Right ventricle myocardium inferior (tissue), 1 donor: Measurements from ENCODE around the gene FOCAD. TPM values are rescaled to one million over a fixed set of nuclear protein-coding genes. Genes with fewer than 3 reads are reported as not detected.
"Not testable (repeated sequence)": the region's sequence is repeated elsewhere in the genome, so short reads cannot be mapped to it uniquely, and the experiment has no call there.

Experiments
- ATAC-seq: fragments of 200-7000 bp; cut with Tn5 transposase; one replicate; pipeline ENCODE4 v1.9.1; 2020; ENCODE audit warnings: mild to moderate bottlenecking, moderate library complexity
- DNase-seq: peaks from one replicate; pipeline ENCODE4 v3.0.0; 2021; ENCODE audit errors: missing footprints
- intact Hi-C: fragments of 100-400 bp; cut with DNase I; formaldehyde crosslinking; loops from one replicate; pipeline ENCODE4 v1.11.0; 2022
- long read RNA-seq: library from polyadenylated mRNA; unstranded; transcript quantifications from one replicate; pipeline ENCODE4 v2.0.0, GENCODE V29; 2021
- total RNA-seq: library from RNA; stranded (reverse); fragmentation: NEBNext Ultra II Directional; extraction: Animal tissue kit (Norgen Biotek cat#: 25700); gene quantifications from one replicate; pipeline ENCODE4 v1.2.1, GENCODE V29; 2021
- donor health status: DM: no; HTN: yes; CAD: no; lungs with severe emphysema.

Gene FOCAD, protein sequence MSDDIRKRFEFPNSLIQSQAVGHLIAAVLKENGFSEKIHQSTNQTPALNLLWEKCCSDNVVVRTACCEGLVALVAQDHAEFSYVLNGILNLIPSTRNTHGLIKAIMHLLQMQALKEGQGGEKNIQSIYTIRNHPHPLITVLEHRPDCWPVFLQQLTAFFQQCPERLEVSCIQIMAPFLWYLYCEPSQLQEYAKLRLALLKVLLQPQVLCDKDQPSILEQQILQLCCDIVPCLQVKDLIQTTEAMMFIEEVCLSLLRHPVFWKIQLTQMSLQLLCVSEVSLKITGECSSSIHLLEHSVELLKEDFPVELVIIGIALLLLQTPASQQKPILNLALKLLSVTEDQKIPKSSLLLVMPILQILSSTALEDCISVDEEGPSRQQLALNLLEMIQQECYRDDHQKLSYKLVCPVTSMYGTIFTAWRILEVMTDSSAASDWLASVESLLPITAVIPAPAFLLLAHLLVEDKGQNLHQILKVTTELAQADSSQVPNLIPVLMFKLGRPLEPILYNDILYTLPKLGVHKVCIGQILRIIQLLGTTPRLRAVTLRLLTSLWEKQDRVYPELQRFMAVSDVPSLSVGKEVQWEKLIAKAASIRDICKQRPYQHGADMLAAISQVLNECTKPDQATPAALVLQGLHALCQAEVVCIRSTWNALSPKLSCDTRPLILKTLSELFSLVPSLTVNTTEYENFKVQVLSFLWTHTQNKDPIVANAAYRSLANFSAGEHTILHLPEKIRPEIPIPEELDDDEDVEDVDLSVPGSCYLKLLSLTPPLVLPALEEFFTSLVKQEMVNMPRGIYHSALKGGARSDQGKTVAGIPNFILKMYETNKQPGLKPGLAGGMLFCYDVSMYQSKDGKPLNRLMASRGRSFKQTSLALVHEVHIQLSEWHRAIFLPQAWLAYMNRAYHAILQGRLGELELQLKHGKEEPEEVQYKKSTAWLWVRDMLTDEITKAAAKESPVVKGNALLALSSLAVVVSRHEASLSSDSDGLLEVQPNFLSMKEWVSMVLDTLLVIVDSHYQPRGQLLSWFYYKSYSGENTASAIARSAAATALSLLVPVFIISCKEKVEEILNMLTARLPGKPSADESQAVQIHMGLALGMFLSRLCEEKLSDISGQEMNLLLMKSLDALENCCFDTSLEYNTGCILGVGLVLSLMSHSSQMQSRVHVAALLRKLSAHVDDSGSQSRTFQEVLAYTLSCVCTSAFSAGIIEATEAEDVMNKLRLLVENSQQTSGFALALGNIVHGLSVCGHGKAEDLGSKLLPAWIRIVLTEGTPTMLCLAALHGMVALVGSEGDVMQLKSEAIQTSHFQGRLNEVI (N-terminal part only)
- total RNA-seq: 29.8 TPM
- long read RNA-seq, full-length matches to known transcripts: 2 of 32 reads
- long read RNA-seq, partial matches to known transcripts: 21 of 32 reads
- long read RNA-seq, other reads (novel, unspliced or antisense): 9 of 32 reads

DNA sequence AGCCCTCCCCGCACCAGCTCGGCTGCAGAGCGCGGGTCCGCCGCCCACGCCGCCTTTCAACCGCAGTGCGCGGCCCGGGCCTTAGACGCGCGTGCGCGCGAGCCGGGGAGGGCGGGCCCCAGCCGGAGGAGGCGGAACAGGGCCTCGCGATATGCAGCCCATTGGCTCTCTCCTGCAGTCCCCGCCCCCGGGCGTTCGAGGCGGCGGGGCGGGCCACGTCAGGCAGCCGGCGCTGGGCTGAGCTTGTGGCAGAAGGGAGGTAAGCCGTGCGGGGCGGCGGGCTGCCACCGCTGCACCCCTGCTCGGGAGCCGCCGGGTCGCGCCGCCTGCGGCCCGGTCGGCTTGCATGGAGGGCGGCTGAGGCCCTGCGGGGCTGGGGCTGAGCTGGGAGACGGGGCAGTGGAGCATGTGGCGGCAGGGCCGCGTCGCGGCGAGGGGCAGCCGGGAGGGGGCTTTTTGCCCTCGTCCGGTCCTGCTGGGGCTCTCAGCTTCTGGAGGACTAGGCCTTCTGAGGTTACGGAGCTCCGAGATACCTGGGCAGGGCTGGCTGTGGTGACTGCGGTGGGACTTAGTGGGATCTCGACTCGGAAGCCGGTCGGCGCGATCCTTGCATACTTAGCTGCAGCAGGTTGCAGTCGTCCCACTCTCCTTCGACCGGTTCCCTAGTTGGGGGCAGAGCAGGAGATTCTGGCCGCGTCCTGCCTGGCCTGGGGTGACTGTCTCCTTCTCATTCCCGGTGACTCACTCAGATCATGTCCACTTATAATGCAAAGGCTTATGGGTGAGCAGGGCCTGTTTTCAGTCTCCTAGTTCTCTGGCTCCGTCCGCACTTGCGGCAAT is at the start of gene FOCAD:
Gene FOCAD (plus strand): TSS at position 225 of the 840 bp plus-strand sequence. CDS start 31,095 bp downstream, outside the sequence.
- DNase-seq: peak; percentile 98
- intact Hi-C loops: no loop called here
- ATAC-seq: peak; percentile 99

DNA sequence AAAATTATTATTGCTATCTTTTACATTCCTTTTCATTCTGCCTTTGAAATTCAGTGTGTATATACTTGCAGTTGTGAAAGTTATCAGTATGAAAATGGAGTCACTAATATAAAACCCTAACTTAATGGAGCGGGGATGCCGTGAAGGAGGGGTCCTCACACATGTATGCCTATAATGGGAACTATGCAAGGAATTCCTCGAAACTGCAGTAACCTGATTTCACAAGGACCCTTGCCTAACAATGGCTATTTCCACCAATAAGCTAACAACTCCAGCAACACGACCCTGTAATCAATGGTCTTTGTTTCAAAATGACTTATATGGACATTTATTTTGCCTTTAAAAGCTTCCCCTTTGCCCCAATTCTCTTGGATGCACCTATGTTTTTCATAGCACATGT is 49.2 kb upstream of the FOCAD start:
- intact Hi-C loops: no loop called here
- no peak for ATAC-seq
- no peak for DNase-seq

DNA sequence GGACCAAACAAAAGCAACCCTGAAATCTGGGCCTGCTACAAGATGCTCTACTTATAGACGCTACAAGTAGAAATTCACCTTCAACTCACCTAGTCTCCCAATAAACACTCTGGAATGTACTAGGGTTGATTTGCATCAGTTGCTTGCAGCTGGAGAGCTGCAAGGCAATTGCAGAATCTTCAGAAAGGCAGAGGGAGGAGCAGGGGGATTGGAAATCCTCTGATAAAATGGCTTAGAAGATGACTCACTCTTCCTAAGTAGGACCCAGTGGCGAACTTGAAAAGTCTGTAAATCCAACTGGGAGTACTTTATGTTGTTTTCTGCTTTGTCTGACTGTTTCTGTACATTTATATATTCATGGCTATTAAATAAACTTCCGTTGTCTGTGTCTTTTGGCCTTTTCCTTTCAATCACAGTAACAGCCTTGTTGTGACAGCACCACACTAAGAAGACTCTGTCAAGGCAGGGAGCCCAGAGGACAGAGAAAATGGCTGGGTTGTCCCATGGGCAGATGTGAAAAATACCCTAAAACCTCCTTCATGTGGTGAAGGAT is 47.1 kb upstream of the FOCAD start:
- intact Hi-C loops: no loop called here
- DNase-seq: no peak
- no peak for ATAC-seq

DNA sequence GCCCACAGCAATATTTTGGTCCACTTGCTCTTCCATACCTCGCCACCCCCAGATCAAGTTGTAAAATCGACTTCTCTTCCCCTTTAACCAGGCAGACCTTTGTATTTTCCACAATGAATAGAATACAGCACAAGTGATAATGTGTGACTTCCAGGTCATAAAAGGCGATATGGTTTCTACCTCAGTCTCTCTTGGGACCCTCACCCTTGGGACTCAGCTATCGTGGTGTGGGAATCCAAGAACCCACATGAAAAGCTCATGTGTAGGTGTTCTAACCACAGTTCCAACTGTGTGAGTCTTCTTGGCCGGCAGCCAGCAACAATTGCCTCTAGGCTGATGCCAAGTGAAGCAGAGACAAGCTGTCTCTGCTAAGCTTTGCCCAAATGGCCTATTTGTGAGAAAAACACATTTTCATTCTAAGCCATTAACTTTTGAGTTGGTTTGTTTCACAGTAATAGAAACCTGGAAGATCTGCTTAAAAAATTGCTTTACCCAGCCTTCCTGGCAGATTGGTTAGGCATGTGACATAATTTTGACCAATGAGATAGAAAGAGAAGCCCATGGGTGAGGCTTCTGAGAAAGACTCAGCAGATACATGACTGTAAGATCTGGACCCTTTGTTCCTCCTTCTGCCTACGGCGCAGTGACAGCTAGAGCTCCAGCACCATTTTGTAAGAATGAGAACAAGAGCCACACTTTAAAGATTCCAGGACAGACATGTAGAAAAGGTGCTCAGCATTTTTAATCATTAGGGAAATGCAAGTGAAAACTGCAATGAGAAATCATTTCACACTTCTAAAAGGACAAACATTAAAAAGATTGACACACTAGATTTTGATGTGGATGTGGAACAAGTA is 43.5 kb upstream of the FOCAD start:
- intact Hi-C loops: no loop called here
- ATAC-seq (no peak), DNase-seq (peak; percentile 75)

DNA sequence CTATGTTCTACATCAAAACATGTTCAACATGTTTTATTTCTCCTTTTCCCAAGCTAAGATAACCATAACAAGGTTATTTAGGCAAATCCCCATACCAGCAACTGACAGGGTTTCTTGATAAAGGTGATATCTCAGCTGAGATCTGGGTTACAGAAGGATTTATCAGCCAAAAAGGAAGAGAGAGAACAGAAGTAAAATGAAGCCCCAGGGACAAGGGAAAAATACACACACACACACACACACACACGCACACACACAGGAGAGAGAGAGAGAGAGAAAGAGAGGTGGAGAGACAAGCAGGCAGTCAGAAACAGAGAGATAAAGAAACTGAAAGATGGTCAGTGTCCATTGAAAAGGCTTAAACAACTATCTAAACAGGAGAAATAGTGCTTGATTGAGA is 42.0 kb upstream of the FOCAD start:
- no peak for ATAC-seq
- intact Hi-C loops: no loop called here
- DNase-seq: no peak

DNA sequence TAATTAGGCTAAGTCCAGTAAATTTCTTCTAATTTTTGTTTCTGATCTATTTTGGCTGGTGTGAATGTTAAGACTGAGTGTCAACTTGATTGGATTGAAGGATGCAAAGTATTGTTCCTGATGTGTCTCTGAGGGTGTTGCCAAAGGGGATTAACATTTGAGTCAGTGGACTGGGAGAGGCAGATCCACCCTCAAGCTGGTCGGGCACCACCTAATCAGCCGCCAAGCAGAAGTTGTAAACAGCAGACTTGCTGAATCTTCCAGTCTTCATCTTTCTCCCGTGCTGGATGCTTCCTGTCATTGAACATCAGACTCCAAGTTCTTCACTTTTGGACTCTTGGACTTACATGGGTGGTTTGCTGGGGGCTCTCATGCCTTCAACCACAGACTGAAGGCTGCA is 40.4 kb upstream of the FOCAD start:
- intact Hi-C loops: no loop called here
- DNase-seq: no peak
- no peak for ATAC-seq

DNA sequence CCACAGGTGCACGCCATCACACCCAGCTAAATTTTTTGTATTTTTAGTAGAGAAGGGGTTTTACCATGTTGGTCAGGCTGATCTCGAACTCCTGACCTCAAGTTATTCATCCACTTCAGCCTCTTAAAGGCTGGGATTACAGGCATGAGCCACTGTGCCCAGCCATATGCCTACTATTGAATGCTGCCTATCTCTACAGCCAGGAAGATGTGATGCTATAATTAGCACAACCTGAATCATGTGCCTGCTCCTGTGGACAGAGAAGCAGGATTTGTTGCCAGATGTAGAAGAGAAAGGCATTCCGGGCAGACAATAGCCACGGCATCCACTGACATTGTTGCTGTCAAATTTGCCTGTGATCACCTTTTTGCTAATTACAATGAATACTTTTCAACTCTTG is 37.4 kb upstream of the FOCAD start:
- intact Hi-C loops: no loop called here
- DNase-seq (no peak), ATAC-seq (peak; percentile 94)

DNA sequence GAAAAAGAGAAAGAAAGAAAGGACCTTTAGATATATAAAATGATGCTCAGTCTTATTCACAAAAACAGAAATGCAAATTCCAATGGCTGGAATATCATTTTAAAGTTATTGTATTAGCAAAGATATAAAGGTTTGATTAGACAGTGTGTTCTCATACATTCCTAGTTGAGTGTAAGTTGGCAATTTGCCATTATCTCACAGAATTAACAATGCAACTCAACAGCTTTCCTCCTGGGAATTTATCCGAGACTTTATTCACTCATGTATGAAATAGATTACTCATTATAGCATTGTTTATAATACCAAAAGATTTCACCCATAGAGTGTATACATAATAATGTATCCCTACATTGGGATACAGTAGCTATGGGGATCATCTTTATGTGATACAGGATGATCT is 34.7 kb upstream of the FOCAD start:
- no peak for ATAC-seq
- intact Hi-C loops: no loop called here
- no peak for DNase-seq

DNA sequence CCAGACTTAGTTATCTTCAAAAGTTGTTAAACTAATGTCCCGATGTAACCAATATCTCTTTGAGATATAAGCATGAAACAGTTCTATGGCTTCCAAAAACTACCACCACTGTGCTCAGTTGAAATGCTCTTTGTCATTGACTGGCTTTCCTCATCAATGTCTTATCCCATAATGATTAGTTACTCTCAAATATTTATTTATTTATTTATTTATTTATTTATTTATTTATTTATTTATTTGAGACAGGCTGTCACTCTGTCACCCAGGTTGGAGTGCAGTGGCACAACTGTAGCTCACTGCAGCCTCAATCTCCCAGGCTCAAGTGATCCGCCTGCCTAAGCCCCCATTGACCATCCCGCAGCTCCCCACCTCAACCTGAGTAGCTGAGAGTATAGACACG is 33.7 kb upstream of the FOCAD start:
- ATAC-seq (no peak), DNase-seq (no peak)
- intact Hi-C loops: no loop called here

DNA sequence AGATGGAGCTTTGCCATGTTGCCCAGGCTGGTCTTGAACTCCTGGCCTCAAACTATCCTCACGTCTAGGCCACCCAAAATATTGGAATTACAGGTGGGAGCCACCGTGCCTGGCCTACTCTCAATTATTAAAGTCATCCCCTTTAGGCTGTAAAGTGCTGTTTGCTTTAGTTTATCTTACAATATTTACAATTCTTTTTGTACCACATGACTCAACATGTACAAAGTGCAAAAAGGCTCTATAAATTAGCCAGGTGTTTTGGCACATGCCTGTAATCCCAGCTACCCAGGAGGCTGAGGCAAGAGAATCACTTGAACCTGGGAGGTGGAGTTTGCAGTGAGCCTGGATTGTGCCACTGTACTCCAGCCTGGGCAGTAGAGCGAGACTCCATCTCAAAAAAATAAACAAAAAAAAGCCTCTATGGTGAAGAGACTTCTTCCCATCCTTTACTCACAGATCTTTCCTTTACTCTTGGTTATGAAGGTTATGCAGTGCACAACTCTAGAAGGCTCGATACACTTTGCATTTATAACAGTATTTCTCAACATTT is 33.2 kb upstream of the FOCAD start:
- intact Hi-C loops: no loop called here
- DNase-seq: no peak
- no peak for ATAC-seq

DNA sequence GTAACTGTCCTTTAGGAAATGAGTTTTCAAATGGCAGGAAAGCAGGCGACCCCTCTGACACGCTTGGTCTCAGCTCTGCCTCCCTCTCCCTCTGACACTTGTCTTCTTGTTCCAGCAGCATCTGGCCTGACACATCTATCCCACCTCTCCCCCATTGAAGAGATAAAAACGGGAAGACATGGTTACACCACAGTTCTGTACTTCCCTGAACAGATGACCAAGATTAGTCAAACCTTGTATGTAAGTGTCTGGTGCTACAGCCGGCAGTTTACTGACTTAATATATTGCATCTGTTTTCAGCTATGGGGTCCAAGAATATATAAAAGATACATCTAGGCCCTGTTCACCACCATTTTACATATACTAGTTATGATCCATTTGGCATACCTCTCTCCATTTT is 32.1 kb upstream of the FOCAD start:
- no peak for ATAC-seq
- DNase-seq: no peak
- intact Hi-C loops: no loop called here

DNA sequence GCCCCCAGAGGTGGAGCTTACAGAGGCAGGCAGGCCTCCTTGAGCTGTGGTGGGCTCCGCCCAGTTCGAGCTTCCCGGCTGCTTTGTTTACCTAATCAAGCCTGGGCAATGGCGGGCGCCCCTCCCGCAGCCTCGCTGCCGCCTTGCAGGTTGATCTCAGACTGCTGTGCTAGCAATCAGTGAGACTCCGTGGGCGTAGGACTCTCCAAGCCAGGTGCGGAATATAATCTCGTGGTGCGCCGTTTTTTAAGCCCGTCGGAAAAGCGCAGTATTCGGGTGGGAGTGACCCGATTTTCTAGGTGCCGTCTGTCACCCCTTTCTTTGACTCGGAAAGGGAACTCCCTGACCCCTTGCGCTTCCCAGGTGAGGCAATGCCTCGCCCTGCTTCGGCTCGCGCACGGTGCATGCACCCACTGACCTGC is 25.8 kb upstream of the FOCAD start:
- peak; percentile 68 for DNase-seq
- ATAC-seq, intact Hi-C loops: not testable (repeated sequence)

DNA sequence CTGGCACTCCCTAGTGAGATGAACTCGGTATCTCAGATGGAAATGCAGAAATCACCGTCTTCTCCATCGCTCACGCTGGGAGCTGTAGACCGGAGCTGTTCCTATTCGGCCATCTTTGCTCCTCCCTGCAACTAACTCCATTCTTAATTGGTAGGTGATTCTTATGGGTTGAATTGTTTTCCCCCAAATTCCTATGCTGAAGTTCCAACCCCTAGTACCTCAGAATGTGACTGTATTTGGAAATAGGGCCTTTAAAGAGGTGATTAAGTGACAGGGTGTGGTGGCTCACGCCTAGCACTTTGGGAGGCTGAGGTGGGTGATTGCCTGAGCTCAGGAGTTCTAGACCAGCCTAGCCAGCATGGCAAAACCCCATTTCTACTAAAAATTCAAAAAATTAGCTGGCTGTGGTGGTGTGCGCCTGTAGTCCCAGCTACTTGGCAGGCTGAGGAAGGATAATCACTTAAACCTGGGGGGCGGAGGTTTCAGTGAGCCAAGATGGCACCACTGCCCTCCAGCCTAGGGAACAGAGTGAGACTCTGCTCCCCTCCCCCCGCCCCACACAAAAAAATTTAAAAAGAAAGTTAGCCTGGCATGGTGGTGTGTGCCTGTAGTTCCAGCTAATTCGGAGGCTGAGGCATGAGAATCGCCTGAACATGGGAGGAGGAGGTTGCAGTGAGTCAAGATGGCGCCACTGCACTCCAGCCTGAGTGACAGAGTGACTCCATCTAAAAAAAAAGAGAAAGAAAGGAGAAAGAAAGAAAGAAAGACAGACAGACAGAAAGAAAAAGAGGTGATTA is 25.2 kb upstream of the FOCAD start:
- DNase-seq: peak; percentile 39
- intact Hi-C loops: no loop called here
- ATAC-seq: no peak

DNA sequence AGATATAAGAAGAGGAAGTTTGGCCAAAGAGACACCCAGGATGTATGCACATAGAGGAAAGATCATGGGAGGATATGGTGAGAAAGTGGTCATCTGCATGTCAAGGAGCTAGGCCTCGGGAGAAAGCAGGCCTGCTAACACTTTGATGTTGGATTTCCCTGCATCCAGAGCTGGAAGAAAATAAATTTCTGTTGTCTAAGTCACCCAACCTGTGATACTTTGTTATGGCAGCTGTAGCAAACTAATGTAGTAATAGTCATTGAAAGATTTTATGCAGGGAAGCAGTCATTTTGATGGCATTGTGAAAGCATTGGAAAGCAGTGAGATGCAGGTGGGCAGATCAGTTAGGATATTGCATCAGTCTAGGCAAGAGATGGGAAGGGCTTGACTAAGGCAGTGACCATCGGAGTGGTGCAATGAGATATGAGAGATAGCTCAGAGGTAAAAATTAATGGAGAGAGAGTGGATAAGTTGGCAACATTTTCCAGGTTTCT is 24.5 kb upstream of the FOCAD start:
- DNase-seq: no peak
- ATAC-seq: no peak
- intact Hi-C loops: no loop called here

DNA sequence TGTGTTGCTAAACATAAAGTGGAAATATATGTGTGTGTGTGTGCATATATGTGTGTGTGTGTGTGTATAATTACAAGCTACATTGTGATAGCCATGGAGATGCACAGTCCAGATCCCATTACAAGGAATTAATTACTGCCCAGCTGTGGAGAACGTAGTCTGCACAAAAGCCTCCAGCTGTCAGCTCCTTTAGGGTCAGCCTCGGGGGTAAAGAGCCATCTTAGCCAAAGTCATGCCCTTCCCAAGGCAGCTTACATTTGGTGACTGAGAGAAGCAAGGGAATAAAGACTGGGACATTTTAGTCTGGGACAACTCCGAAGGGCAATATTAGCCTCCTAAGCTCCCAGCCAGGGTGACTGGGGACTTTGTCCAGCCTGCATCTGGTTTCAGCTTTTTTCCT is 21.9 kb upstream of the FOCAD start:
- ATAC-seq: no peak
- DNase-seq: no peak
- intact Hi-C loops: no loop called here

DNA sequence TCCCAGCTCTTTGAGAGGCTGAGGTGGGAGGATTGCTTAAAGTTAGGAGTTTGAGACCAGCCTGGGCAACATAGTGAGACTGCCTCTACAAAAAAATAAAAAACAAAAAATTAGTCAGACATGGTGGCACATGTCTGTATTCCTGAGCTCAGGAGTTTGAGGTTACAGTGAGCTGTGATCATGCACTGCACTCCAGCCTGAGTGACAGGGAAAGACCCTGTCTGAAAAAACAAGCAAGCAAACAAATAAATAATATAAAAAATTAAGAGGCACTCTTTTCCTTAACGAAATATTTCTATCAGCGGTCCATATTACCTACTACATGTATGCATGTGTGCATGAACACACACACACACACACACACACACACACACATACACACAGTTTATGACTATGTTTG is 20.9 kb upstream of the FOCAD start:
- ATAC-seq (no peak), DNase-seq (no peak)
- intact Hi-C loops: no loop called here
